ENCODE measurements around the gene RAPGEF6.

DNA sequence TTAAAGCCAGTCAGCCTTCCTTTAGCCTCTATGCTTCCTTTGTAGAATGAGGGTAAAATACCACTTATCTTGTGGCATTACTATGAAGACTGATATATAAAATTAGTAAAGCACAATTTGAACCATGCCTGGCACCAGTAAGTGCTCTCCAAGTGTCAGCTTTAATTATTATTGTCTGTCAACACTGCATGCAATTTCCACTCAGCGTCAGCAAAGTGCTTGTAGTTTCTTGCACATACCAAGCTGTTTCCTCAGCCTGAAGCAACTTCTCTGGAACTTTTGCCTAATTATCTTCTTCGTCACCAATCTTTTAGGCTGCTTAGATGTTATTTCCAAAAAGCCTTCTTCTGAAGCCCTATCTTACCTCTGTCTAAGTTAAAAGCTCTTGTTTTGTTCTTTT lies 193.8 kb downstream of the RAPGEF6 start:
- TF ChIP-seq ZNF8 (CRISPR knock-in tag; IDR thresholded peaks at IDR 0.05) (no peak), GLIS3 (CRISPR knock-in tag; IDR thresholded peaks at IDR 0.05) (no peak), ZFP30 (CRISPR knock-in tag; IDR thresholded peaks at IDR 0.05) (no peak)
